Endothelial cell of umbilical vein (primary cell): ENCODE measurements around the gene LRWD1. TPM values are rescaled to one million over a fixed set of nuclear protein-coding genes. Genes with fewer than 3 reads are reported as not detected.
"Not testable (repeated sequence)": the region's sequence is repeated elsewhere in the genome, so short reads cannot be mapped to it uniquely, and the experiment has no call there.

ENCODE experiments used
- BruUV-seq: library from RNA; stranded (reverse); fragments of 400-500 nt; replicated peaks from 2 replicates; lab custom pipeline; 2021; lab: Mats Ljungman, UMichigan
- CTCF ChIA-PET: fragments of 300-600, 350-600 bp; sonication (Branson Sonifier 250); formaldehyde crosslinking; loops from one replicate; lab custom pipeline; 2021; ENCODE audit warnings: antibody characterized with exemption, inconsistent platforms; lab: Charles Lee
- POLR2A ChIA-PET: fragments of 300-600, 350-600 bp; sonication (Branson Sonifier 250); formaldehyde crosslinking; loops from one replicate; lab custom pipeline; 2021; ENCODE audit warnings: antibody characterized with exemption, inconsistent platforms; lab: Charles Lee
- DNase-seq: peaks from one replicate; pipeline ENCODE4 v3.0.0-alpha.2; 2011; ENCODE audit warnings: low read depth, low spot score
- FAIRE-seq: peaks from 2 replicates; lab custom pipeline; 2011; peaks lifted over from hg19 to GRCh38; lab: Jason Lieb, UNC
- H2AFZ ChIP-seq: 2 replicates; pipeline ENCODE4 v1.6.0; 2012; ENCODE audit warnings: low read depth, low read length, control low read depth, inconsistent platforms
- H3K27ac ChIP-seq: 2 replicates; pipeline ENCODE4 v1.5.1; 2011; ENCODE audit warnings: low read depth, mild to moderate bottlenecking, control low read depth, low read length, moderate library complexity; ENCODE audit not compliant: insufficient read depth
- H3K27me3 ChIP-seq, 2 experiments: 2 replicates each; pipeline versions ENCODE4 v1.6.0 to v1.6.1; 2011; ENCODE audit warnings: low read length in 2 of 2, mixed read lengths in 1 of 2; ENCODE audit not compliant: control insufficient read depth in 2 of 2, insufficient read depth in 2 of 2
- H3K36me3 ChIP-seq, 2 experiments: 2 replicates in 1 of 2; 3 replicates in 1 of 2; pipeline ENCODE4 v1.5.1; 2011; ENCODE audit warnings: low read length in 2 of 2, mild to moderate bottlenecking in 1 of 2, moderate library complexity in 1 of 2; ENCODE audit not compliant: control insufficient read depth in 2 of 2, insufficient read depth in 2 of 2; ENCODE audit errors: extremely low read depth in 1 of 2
- H3K4me1 ChIP-seq: 3 replicates; pipeline ENCODE4 v1.5.1; 2011; ENCODE audit warnings: mild to moderate bottlenecking, low read length; ENCODE audit not compliant: control insufficient read depth, insufficient read depth; ENCODE audit errors: extremely low read depth
- H3K4me2 ChIP-seq: 2 replicates; pipeline ENCODE4 v1.6.1; 2011; ENCODE audit warnings: low read length, control low read depth, mixed read lengths; ENCODE audit not compliant: insufficient read depth
- H3K4me3 ChIP-seq, 3 experiments: fragments of 200-600 bp in 1 of 3; sonication (generic), shearing (Covaris generic) in 1 of 3; replicated peaks in 1 of 3; 2 replicates each; pipeline ENCODE4 v1.5.1; 2011 to 2016; ENCODE audit warnings: control low read depth in 3 of 3, low read length in 3 of 3, mild to moderate bottlenecking in 2 of 3, inconsistent platforms in 1 of 3, low read depth in 1 of 3, moderate library complexity in 1 of 3; ENCODE audit not compliant: insufficient read depth in 1 of 3
- H3K79me2 ChIP-seq: 2 replicates; pipeline ENCODE4 v1.6.0; 2012; ENCODE audit warnings: low read length, inconsistent platforms; ENCODE audit not compliant: control insufficient read depth, insufficient read depth
- H3K9ac ChIP-seq: replicated peaks from 2 replicates; pipeline ENCODE3; 2011; ENCODE audit warnings: low read length, control low read depth; ENCODE audit not compliant: insufficient read depth; ENCODE audit errors: extremely low read depth
- H3K9me1 ChIP-seq: replicated peaks from 3 replicates; pipeline ENCODE4 v1.6.0; 2011; ENCODE audit warnings: mild to moderate bottlenecking, low read length; ENCODE audit not compliant: control insufficient read depth, insufficient read depth; ENCODE audit errors: extremely low read depth
- H3K9me3 ChIP-seq: replicated peaks from 2 replicates; pipeline ENCODE4 v1.5.1; 2012; ENCODE audit warnings: low read length, inconsistent platforms; ENCODE audit not compliant: control insufficient read depth, insufficient read depth
- H4K20me1 ChIP-seq: replicated peaks from 2 replicates; pipeline ENCODE3; 2011; ENCODE audit warnings: mild to moderate bottlenecking, low read length; ENCODE audit not compliant: control insufficient read depth, insufficient read depth; ENCODE audit errors: extremely low read depth
- GATA2 ChIP-seq: IDR thresholded peaks from 2 replicates; pipeline ENCODE4 v1.7.0; 2011; ENCODE audit warnings: low read depth, mild to moderate bottlenecking, moderate library complexity, mixed read lengths, low read length; ENCODE audit not compliant: insufficient read length, insufficient read depth
- dilution Hi-C: fragments of 300-500 bp; cut with MboI; formaldehyde crosslinking; loops from one replicate; pipeline ENCODE4 v1.15.0; 2019; ENCODE audit warnings: low sequenced_read_pairs; ENCODE audit not compliant: extremely low pct_ligation_motif_present
- intact Hi-C: fragments of 100-400 bp; cut with micrococcal nuclease; formaldehyde crosslinking; loops from one replicate; pipeline ENCODE4 v1.10.0; 2022
- polyA plus RNA-seq, 4 experiments: library from polyadenylated mRNA; depleted of rRNA in 3 of 4; stranded (reverse) in 3 of 4; unstranded in 1 of 4; fragments of >200 nt; gene quantifications; 2 replicates each; pipeline versions ENCODE4 v1.2.1 to v1.2.3, GENCODE V29; 2011 to 2012; ENCODE audit warnings: missing spikeins in 1 of 4
- total RNA-seq: library from RNA; stranded (reverse); gene quantifications from 2 replicates; pipeline ENCODE4 v1.2.3, GENCODE V29; 2021
- TF ChIP-seq, protein P1 (sequence below): IDR thresholded peaks from 2 replicates; pipeline ENCODE4 v1.6.1; 2011; ENCODE audit not compliant: insufficient read depth, insufficient read length

The LRWD1 gene
- total and polyA plus RNA-seq, 2 donors (not counting 3 experiments of a cell fraction or from before 2014, with no cell fraction given) = 21.7 to 22.7 TPM

DNA sequence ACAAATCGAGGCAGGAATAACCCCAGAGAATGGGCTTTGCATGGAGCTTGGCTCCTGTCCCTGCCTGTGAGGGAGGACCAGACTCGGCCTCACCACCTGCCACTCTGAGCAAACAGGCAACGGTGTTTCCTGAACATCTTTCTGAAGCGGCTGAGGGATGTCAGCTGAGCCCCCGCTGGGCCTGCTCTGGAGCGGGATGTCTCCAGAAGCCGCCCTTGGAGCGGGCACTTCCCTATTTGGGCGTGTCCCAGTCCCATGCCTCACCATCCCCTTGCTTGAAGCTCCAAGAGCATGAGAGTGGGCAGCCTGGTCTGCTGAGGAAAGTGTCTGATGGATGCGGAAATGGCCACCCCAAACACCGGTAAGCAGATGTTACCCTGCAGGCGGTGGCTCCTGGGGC lies 10.3 kb upstream of the LRWD1 start:
- no TSS peak for BruUV-seq
- H3K27me3 ChIP-seq = no peaks in the 10 kb centered on the region
- H3K9ac ChIP-seq = no peak overlapping the region
- H3K36me3 ChIP-seq = peaks cover 4 to 9% of the 10 kb centered on the region in 2 experiments
- no peak overlapping the region for H3K27ac ChIP-seq
- H3K4me1 ChIP-seq = no peaks in the 10 kb centered on the region
- FAIRE-seq (no peak), DNase-seq (no peak)
- no peaks in the 10 kb centered on the region for H3K79me2 ChIP-seq
- ChIA-PET CTCF (interaction anchor here (1.5 kb wide), 1 partner anchor 21 kb away, joined by 5 read pairs; the partner anchor contains the start of gene ORAI2), POLR2A (no interaction called here)
- H3K9me3 ChIP-seq = no peaks in the 10 kb centered on the region
- no peak overlapping the region for H2AFZ ChIP-seq
- H3K4me2 ChIP-seq = no peak overlapping the region
- H3K9me1 ChIP-seq = no peaks in the 10 kb centered on the region
- H3K4me3 ChIP-seq = no peak overlapping the region
- intact Hi-C loops (no loop called here), dilution Hi-C loops (no loop called here)
- TF ChIP-seq GATA2 = no peak
- TF ChIP-seq, protein P1, sequence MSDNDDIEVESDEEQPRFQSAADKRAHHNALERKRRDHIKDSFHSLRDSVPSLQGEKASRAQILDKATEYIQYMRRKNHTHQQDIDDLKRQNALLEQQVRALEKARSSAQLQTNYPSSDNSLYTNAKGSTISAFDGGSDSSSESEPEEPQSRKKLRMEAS = no peak
- no peaks in the 10 kb centered on the region for H4K20me1 ChIP-seq

DNA sequence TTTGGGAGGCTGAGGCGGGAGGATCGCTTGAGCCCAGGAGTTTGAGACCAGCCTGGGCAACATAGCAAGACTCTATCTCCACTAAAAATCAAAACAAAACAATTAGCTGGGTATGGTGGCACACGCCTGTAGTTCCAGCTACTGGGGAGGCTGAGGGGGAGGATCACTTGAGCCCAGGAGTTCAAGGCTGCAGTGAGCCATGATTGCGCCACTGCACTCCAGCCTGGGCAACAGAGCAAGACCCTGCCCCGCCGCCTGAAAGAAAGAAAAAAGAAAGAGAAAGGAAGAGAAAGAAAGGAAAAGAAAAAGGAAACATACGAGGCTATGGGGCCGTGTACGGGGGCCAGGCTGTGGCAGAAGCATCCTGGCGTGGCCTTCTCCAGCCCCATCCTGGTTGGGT lies 9.9 kb upstream of the LRWD1 start:
- H3K9me3 ChIP-seq, BruUV-seq, H3K27ac ChIP-seq, H3K4me3 ChIP-seq, FAIRE-seq, dilution Hi-C loops, H4K20me1 ChIP-seq, intact Hi-C loops, H3K9ac ChIP-seq, H3K9me1 ChIP-seq, H3K4me2 ChIP-seq, POLR2A ChIA-PET, H3K36me3 ChIP-seq, H2AFZ ChIP-seq, H3K27me3 ChIP-seq, H3K79me2 ChIP-seq, DNase-seq, H3K4me1 ChIP-seq: not testable (repeated sequence)
- CTCF ChIA-PET = interaction anchor here (1.5 to 2.1 kb wide), 2 partner anchors 21 to 42 kb away, joined by 5 read pairs; partner anchors contain the start of gene ORAI2
